Body of pancreas (tissue), 4 donors: ENCODE data around the gene SPRED1.
"Not testable (repeated sequence)": the region's sequence is repeated elsewhere in the genome, so short reads cannot be mapped to it uniquely, and the experiment has no call there.

Experiments used
- POLR2A ChIP-seq, 3 donors: fragments of 450-650 bp; IDR thresholded peaks; one replicate each; pipeline ENCODE4 v1.6.1; 2016; ENCODE audit warnings: antibody characterized with exemption in 3 of 3, mild to moderate bottlenecking in 2 of 3
- TF ChIP-seq, protein P1 (sequence below), 7 experiments: fragments of 450-650 bp in 4 of 7; fragments of 200-600 bp in 3 of 7; sonication (generic) in 3 of 7; IDR thresholded peaks; one replicate each; pipeline ENCODE4 v1.5.1; 2016 to 2019; ENCODE audit warnings: antibody characterized with exemption in 7 of 7

DNA sequence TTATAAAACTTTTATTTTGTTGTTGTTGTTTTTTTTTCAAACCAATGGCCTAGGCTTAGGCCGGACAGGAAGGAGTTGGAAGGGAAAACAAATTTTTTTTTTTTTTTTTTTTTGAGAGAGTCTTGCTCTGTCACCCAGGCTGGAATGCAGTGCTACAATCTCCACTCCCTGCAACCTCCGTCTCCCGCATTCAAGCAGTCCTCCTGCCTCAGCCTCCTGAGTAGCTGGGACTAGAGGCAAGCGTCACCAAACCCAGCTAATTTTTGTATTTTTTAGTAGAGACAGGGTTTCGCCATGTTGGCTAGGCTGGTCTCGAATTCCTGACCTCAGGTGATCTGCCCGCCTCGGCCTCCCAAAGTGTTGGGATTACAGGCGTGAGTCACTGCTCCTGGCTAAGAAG lies 15.6 kb upstream of the SPRED1 start:
- TF ChIP-seq, protein P1, sequence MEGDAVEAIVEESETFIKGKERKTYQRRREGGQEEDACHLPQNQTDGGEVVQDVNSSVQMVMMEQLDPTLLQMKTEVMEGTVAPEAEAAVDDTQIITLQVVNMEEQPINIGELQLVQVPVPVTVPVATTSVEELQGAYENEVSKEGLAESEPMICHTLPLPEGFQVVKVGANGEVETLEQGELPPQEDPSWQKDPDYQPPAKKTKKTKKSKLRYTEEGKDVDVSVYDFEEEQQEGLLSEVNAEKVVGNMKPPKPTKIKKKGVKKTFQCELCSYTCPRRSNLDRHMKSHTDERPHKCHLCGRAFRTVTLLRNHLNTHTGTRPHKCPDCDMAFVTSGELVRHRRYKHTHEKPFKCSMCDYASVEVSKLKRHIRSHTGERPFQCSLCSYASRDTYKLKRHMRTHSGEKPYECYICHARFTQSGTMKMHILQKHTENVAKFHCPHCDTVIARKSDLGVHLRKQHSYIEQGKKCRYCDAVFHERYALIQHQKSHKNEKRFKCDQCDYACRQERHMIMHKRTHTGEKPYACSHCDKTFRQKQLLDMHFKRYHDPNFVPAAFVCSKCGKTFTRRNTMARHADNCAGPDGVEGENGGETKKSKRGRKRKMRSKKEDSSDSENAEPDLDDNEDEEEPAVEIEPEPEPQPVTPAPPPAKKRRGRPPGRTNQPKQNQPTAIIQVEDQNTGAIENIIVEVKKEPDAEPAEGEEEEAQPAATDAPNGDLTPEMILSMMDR (IDR thresholded peaks at IDR 0.05) = not testable (repeated sequence)
- TF ChIP-seq POLR2A (IDR thresholded peaks at IDR 0.05) = not testable (repeated sequence)
